PFSK-1 (cell line): ENCODE measurements around the gene ZNF366.

ENCODE experiments used
- FOXP2 ChIP-seq: optimal IDR thresholded peaks from 2 replicates; pipeline ENCODE3; 2011; ENCODE audit warnings: borderline replicate concordance, control low read depth, inconsistent platforms; ENCODE audit not compliant: insufficient read depth; ENCODE audit errors: extremely low read length, extremely low read depth
- POLR2AphosphoS5 ChIP-seq: IDR thresholded peaks from 2 replicates; pipeline ENCODE4 v1.6.1; 2012; ENCODE audit warnings: low read depth, mild to moderate bottlenecking, control low read depth, low read length, moderate library complexity
- SIN3A ChIP-seq: IDR thresholded peaks from 2 replicates; pipeline ENCODE4 v1.6.1; 2012; ENCODE audit warnings: mild to moderate bottlenecking, low read length, moderate library complexity, borderline replicate concordance; ENCODE audit not compliant: insufficient read depth
- TAF1 ChIP-seq: IDR thresholded peaks from 2 replicates; pipeline ENCODE4 v1.6.1; 2012; ENCODE audit warnings: low read length, control low read depth, borderline replicate concordance; ENCODE audit not compliant: insufficient read depth
- TF ChIP-seq, protein P1 (sequence below), 2 experiments: IDR thresholded peaks; 2 replicates each; pipeline versions ENCODE4 v1.6.1 to v1.8.0; 2011 to 2012; ENCODE audit warnings: low read depth in 2 of 2, low read length in 2 of 2, control low read depth in 1 of 2, inconsistent platforms in 1 of 2, mild to moderate bottlenecking in 1 of 2, moderate library complexity in 1 of 2; ENCODE audit not compliant: insufficient read depth in 1 of 2

Gene ZNF366

DNA sequence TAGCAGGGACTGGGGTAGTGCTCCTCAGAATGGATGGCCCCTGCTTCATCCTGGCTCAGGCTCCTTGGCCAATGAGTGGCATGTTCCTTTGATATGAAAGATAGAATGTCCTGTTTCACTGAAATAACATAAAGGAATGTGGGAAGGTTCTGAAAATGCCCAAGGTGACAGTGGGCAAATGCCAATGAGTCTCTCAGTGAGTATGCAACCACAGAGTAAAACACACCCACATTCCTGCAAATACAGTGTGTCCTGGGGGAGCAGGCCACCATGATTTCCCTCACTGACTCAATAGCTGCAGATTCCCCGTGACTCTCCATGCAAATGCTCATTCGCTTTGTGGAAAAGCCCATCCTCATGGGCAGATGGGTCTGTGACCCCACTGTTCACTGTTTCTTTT lies 36.4 kb downstream of the ZNF366 start:
- no peak for TF ChIP-seq POLR2AphosphoS5

DNA sequence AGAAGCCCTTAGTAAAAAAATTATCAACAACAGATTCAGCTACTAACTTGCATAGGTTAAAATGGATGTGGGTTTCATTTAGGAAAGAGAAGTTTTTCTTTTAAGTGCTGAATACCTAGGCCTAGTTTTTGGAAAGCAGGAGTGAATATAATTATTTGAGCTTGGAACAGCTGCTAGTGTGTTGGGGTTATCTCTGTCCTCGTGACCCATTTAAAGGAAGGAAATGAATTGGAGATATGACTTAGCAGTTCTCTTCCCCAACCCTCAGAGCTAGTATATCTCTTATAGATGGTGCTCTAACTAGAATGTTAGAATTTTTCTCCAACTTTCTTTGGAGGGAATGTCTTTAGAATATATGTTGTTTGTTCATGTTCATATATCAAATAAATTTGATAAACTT lies 38.6 kb downstream of the ZNF366 start:
- TF ChIP-seq POLR2AphosphoS5 (no peak), SIN3A (no peak), TAF1 (no peak), FOXP2 (no peak)
- TF ChIP-seq, protein P1, sequence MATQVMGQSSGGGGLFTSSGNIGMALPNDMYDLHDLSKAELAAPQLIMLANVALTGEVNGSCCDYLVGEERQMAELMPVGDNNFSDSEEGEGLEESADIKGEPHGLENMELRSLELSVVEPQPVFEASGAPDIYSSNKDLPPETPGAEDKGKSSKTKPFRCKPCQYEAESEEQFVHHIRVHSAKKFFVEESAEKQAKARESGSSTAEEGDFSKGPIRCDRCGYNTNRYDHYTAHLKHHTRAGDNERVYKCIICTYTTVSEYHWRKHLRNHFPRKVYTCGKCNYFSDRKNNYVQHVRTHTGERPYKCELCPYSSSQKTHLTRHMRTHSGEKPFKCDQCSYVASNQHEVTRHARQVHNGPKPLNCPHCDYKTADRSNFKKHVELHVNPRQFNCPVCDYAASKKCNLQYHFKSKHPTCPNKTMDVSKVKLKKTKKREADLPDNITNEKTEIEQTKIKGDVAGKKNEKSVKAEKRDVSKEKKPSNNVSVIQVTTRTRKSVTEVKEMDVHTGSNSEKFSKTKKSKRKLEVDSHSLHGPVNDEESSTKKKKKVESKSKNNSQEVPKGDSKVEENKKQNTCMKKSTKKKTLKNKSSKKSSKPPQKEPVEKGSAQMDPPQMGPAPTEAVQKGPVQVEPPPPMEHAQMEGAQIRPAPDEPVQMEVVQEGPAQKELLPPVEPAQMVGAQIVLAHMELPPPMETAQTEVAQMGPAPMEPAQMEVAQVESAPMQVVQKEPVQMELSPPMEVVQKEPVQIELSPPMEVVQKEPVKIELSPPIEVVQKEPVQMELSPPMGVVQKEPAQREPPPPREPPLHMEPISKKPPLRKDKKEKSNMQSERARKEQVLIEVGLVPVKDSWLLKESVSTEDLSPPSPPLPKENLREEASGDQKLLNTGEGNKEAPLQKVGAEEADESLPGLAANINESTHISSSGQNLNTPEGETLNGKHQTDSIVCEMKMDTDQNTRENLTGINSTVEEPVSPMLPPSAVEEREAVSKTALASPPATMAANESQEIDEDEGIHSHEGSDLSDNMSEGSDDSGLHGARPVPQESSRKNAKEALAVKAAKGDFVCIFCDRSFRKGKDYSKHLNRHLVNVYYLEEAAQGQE (IDR thresholded peaks at IDR 0.05; ENCODE audit: insufficient read depth in 1 of 2, low read depth in 2 of 2, low read length in 2 of 2): no peak

DNA sequence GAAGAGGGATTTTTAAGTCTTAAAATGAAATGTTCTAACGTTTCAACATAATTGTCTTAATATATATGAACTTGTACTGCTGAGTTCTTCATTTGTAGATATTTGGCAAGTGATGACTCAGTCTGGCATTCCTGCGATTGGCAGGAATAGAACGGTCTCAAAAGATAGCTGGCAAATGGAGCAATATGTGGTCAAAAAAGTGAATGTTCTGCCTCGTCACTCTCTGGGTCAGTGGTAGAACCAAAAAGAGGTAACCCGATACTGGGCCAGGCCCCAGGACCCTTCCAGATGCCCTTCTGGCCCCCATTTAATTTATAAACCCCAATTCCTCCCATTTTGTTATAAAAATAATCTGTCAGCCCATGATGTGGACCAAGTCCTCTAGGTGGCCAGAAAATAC lies 39.2 kb downstream of the ZNF366 start:
- TF ChIP-seq, protein P1 (IDR thresholded peaks at IDR 0.05; ENCODE audit: insufficient read depth in 1 of 2, low read depth in 2 of 2, low read length in 2 of 2): no peak
- TF ChIP-seq POLR2AphosphoS5: no peak
- no peak for TF ChIP-seq FOXP2
- no peak for TF ChIP-seq SIN3A
- TF ChIP-seq TAF1: no peak

DNA sequence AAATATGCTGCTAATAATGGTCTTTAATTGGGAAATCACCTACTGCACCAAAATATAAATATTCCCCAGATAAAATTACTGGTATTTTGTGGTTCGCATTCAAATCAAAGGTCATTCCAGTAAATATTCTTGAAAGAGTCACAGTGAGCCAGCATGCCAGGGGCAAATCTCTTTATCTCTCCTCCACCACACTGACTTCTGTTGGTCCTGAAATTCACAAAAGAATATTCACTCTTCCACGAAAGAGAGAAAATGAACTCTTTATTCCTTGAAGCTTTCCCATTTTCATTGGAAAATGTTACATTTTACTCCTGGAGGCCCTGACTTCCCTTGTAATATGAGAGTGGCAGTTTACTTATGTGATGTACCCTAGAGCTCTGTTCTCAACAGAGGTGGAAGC lies 39.7 kb downstream of the ZNF366 start:
- TF ChIP-seq POLR2AphosphoS5: no peak
- no peak for TF ChIP-seq SIN3A
- TF ChIP-seq, protein P1 (IDR thresholded peaks at IDR 0.05; ENCODE audit: insufficient read depth in 1 of 2, low read depth in 2 of 2, low read length in 2 of 2): no peak
- TF ChIP-seq FOXP2: no peak
- TF ChIP-seq TAF1: no peak

DNA sequence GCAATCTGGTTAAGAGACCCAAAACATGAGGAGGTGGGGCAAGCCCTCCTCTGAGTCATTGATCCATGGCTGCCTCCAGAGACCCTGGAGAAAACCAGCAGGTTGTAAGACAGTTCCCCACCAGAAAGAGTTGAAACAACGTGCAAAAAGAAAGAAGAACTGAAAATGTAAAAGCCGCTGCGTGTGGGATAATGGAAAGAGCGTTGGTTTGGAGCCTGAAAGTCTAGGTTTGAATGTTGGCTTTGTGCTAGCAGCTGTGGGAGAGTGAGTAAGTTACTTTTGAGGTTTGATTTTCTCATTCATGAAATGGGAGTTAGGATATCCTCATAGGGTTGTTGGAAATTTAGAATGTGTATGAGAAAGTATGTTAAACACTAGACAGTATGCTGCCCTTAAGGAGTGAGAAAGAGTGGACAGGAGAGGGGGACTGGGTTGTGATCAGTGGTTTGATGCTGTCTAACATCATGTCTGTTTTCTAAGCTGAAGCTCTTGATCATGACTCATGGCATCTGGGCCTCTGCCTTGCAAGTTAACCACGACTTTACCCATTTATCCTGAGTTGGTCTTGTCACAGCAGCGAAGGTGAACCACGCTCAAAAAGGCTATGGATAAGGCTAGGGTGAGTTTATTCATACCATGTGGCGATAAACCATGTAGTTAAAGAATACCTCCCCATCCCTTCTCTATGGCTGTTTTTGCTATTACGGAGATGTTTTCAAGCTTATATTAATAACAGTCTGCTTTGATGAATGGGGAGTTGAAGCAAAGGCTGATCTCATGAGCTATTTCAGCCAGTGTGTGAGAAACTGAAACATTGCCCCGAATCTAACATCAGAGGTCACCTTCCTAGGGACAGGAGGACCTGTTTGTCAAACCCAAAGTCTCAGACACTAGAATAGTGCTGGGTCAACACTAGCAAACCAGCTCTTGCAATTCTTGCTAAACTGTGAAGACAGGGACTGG lies 41.3 kb downstream of the ZNF366 start:
- TF ChIP-seq SIN3A (no peak), POLR2AphosphoS5 (no peak), FOXP2 (no peak), TAF1 (no peak)
- TF ChIP-seq, protein P1 (IDR thresholded peaks at IDR 0.05; ENCODE audit: insufficient read depth in 1 of 2, low read depth in 2 of 2, low read length in 2 of 2): no peak
